HUDEP-2 (cell line): ENCODE results near the gene DLST.

Source experiments
- DNase-seq, 76 experiments: peaks; one replicate each; lab custom pipeline; 2025; ENCODE audit not compliant: unreplicated experiment in 76 of 76; lab: John Stamatoyannopoulos, UW

Gene DLST

GRCh38 chr14:74891870-74892269 is 10.2 kb downstream of the DLST start:
- DNase-seq = no peak

- DNase-seq = no peak
Measured at GRCh38 chr14:74892745-74893144, 11.0 kb downstream of the DLST start.

- DNase-seq = no peak
Measured at GRCh38 chr14:74893614-74894091, 11.9 kb downstream of the DLST start.

GRCh38 chr14:74896400-74896799 is 14.7 kb downstream of the DLST start:
- no peak for DNase-seq

- DNase-seq = no peak
Measured at GRCh38 chr14:74897642-74898041, 15.9 kb downstream of the DLST start.

- DNase-seq = no peak
Measured at GRCh38 chr14:74898083-74898482, 16.4 kb downstream of the DLST start.

GRCh38 chr14:74898694-74899093 is 17.0 kb downstream of the DLST start:
- no peak for DNase-seq

- no peak for DNase-seq
Measured at GRCh38 chr14:74902941-74903705, 21.4 kb downstream of the DLST start.

- DNase-seq = peak in 1 of 76 experiments; percentile 12
Measured at GRCh38 chr14:74904635-74905503, 23.2 kb downstream of the DLST start.

GRCh38 chr14:74905595-74906142 is 24.0 kb downstream of the DLST start:
- DNase-seq = peak in 64 of 76 experiments; percentile 6 to 76 (median 53)

- DNase-seq = peak in 3 of 76 experiments; percentile 7 to 29 (median 8)
Measured at GRCh38 chr14:74906925-74907521, 25.3 kb downstream of the DLST start.

GRCh38 chr14:74907744-74908143 is 26.0 kb downstream of the DLST start:
- DNase-seq = no peak

- DNase-seq = no peak
Measured at GRCh38 chr14:74908861-74909341, 27.2 kb downstream of the DLST start.

GRCh38 chr14:74909501-74909900 is 27.8 kb downstream of the DLST start:
- no peak for DNase-seq

GRCh38 chr14:74909911-74910310 is 28.2 kb downstream of the DLST start:
- no peak for DNase-seq

- peak in 1 of 76 experiments; percentile 6 for DNase-seq
Measured at GRCh38 chr14:74910556-74910955, 28.8 kb downstream of the DLST start.

- DNase-seq = no peak
Measured at GRCh38 chr14:74911221-74911620, 29.5 kb downstream of the DLST start.

GRCh38 chr14:74911704-74912103 is 30.0 kb downstream of the DLST start:
- DNase-seq = no peak

- no peak for DNase-seq
Measured at GRCh38 chr14:74912111-74912510, 30.4 kb downstream of the DLST start.

- DNase-seq = no peak
Measured at GRCh38 chr14:74912801-74913200, 31.1 kb downstream of the DLST start.
